Neutrophil (primary cell): ENCODE data around the gene TMEM233.
"Not testable (repeated sequence)": the region's sequence is repeated elsewhere in the genome, so short reads cannot be mapped to it uniquely, and the experiment has no call there.

Experiments
- H3K27ac ChIP-seq: fragments of 200-600 bp; sonication (generic); 2 replicates; pipeline ENCODE4 v1.5.1; 2016; ENCODE audit warnings: mild to moderate bottlenecking, moderate library complexity
- H3K27me3 ChIP-seq: fragments of 200-600 bp; sonication (generic); 2 replicates; pipeline ENCODE4 v1.6.0; 2016; ENCODE audit warnings: mild to moderate bottlenecking
- H3K36me3 ChIP-seq: fragments of 200-600 bp; sonication (generic); 2 replicates; pipeline ENCODE4 v1.5.1; 2017
- H3K4me1 ChIP-seq, 2 experiments: fragments of 200-600 bp in 1 of 2; sonication (generic) in 1 of 2; 1 replicate in 1 of 2; 2 replicates in 1 of 2; pipeline versions ENCODE4 v1.5.1 to v1.6.1; 2013 to 2016; ENCODE audit warnings: low read depth in 1 of 2, low read length in 1 of 2, mild to moderate bottlenecking in 1 of 2, moderate library complexity in 1 of 2; ENCODE audit not compliant: control insufficient read depth in 1 of 2, insufficient read depth in 1 of 2
- H3K4me3 ChIP-seq, 2 experiments: fragments of 200-600 bp in 1 of 2; sonication (generic) in 1 of 2; 1 replicate in 1 of 2; 2 replicates in 1 of 2; pipeline ENCODE4 v1.5.1; 2013 to 2016; ENCODE audit warnings: low read depth in 1 of 2, low read length in 1 of 2, mild to moderate bottlenecking in 1 of 2, moderate library complexity in 1 of 2
- H3K9me3 ChIP-seq: fragments of 200-600 bp; sonication (generic); 2 replicates; pipeline ENCODE4 v1.5.1; 2016
- CTCF ChIP-seq: fragments of 200-600 bp; sonication (generic); IDR thresholded peaks from 2 replicates; pipeline ENCODE4 v1.5.1; 2016; ENCODE audit warnings: antibody characterized with exemption

TMEM233 gene

GRCh38 chr12:119609358-119609757, 15.8 kb downstream of the TMEM233 start:
- no peak for TF ChIP-seq CTCF
- H3K4me1 ChIP-seq, result no peaks in the 10 kb centered on the region

GRCh38 chr12:119613319-119613936, 19.9 kb downstream of the TMEM233 start:
- Histone ChIP-seq H3K27ac (no peak overlapping the region), H3K4me1 (no peaks in the 10 kb centered on the region), H3K4me3 (no peak overlapping the region), H3K27me3 (no peaks in the 10 kb centered on the region), H3K36me3 (no peaks in the 10 kb centered on the region), H3K9me3 (no peaks in the 10 kb centered on the region)
- no peak for TF ChIP-seq CTCF

More at GRCh38 chr12:119609358-119609757, 15.8 kb downstream of the TMEM233 start:
- no peak overlapping the region for H3K27ac ChIP-seq
- no peak overlapping the region for H3K4me3 ChIP-seq
- H3K36me3 ChIP-seq, result no peaks in the 10 kb centered on the region
- H3K9me3 ChIP-seq, result no peaks in the 10 kb centered on the region
- peaks cover 4% of the 10 kb centered on the region for H3K27me3 ChIP-seq

GRCh38 chr12:119614705-119615104, 21.1 kb downstream of the TMEM233 start:
- H3K9me3 ChIP-seq, result no peaks in the 10 kb centered on the region
- H3K4me1 ChIP-seq, result no peaks in the 10 kb centered on the region
- H3K27ac ChIP-seq, result no peak overlapping the region
- H3K36me3 ChIP-seq, result no peaks in the 10 kb centered on the region
- no peak for TF ChIP-seq CTCF
- no peaks in the 10 kb centered on the region for H3K27me3 ChIP-seq
- no peak overlapping the region for H3K4me3 ChIP-seq

GRCh38 chr12:119615518-119616475, 22.2 kb downstream of the TMEM233 start:
- Histone ChIP-seq H3K9me3 (no peaks in the 10 kb centered on the region), H3K4me1 (no peaks in the 10 kb centered on the region), H3K27me3 (no peaks in the 10 kb centered on the region), H3K27ac (no peak overlapping the region), H3K36me3 (no peaks in the 10 kb centered on the region), H3K4me3 (no peak overlapping the region)
- no peak for TF ChIP-seq CTCF

GRCh38 chr12:119618328-119618896, 24.8 kb downstream of the TMEM233 start:
- H3K27me3 ChIP-seq, result peaks cover 20% of the 10 kb centered on the region
- H3K9me3 ChIP-seq, H3K4me3 ChIP-seq, H3K4me1 ChIP-seq, H3K36me3 ChIP-seq, H3K27ac ChIP-seq: not testable (repeated sequence)

- no peak for TF ChIP-seq CTCF
- Histone ChIP-seq H3K27ac (no peak overlapping the region), H3K4me3 (no peak overlapping the region), H3K27me3 (peaks cover 20% of the 10 kb centered on the region), H3K4me1 (no peaks in the 10 kb centered on the region), H3K9me3 (no peaks in the 10 kb centered on the region), H3K36me3 (no peaks in the 10 kb centered on the region)
Observed at GRCh38 chr12:119620490-119620889, 26.9 kb downstream of the TMEM233 start.
